ENCODE measurements around the gene GLS.
A peak's percentile ranks its signal among the peaks of the same experiment; 100 is the strongest.
"Not testable (repeated sequence)": the region's sequence is repeated elsewhere in the genome, so short reads cannot be mapped to it uniquely, and the experiment has no call there.

GLS gene

GRCh38 chr2:190858817-190859216, 21.8 kb upstream of the GLS start:
- no peak for DNase-seq

DNA sequence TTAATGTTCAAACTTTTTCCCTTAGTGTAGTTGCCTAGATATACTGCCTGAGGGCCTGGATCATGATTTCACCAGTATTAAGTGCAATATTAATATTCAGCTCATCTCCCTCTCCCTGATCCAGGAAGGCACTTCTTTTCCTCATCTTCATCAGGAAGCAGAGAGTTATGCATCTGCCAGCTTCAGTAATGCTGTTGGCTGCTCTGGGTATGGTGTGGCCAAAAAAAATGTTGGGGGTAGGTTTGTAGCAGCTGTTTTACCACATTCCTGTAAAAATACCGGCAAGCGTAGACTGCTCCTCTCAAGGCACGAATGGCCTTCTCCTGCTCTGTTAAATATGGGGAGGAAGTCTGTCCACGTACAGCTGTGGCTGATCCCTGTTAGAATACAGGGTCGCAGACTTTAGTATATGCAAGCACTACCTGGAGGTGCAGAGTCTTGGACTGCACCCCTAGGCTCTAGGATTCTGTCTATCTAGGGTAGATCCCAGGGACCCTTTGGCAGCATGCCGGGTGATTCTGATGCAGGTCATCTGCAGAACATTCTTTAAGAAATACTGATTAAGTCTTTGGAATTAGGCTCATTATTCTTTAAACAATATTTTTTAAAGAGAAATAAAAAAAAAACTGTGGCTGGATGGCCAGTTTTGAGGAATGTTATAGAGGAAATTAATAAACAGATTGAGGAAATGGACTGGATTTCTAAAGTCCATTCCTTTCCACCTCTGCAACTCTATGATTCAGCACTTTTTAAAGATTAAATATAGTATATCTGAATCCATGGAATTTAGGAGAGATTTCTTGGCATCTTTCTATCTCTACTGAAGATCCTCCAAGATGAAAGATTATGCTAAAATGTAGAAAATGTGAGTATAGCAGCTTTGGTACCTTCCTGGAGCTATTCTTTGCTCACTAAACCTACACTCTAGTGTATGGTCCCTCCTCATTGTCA, 21.0 kb upstream of the GLS start:
- DNase-seq, result no peak

GRCh38 chr2:190860985-190861680, 19.5 kb upstream of the GLS start:
- DNase-seq, result no peak

GRCh38 chr2:190862128-190862527, 18.5 kb upstream of the GLS start:
- not testable (repeated sequence) for DNase-seq

DNA sequence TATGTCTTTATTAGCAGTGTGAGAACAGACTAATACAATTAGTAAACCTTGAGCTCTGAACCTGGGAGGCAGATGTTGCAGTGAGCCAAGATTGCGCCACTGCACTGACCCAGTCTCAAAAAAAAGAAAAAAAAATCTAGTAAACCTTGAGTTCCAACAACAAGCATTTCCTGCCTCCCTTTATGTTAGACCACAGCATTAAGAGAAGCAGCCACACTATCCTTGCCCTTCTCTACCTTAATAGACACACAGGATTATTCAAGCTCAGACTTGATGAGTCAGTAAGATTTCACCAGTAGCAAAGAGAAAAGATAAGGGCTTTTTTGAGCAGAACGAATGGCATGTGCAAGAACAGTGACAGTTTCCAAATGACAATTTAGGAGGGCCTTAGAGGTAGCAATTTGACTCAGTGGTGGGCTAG, 18.0 kb upstream of the GLS start:
- DNase-seq, result no peak

GRCh38 chr2:190863946-190864345, 16.7 kb upstream of the GLS start:
- no peak for DNase-seq

- no peak for DNase-seq
Measured at GRCh38 chr2:190864375-190864774, 16.2 kb upstream of the GLS start.

- no peak for DNase-seq
Measured at GRCh38 chr2:190867212-190867611, 13.4 kb upstream of the GLS start.

DNA sequence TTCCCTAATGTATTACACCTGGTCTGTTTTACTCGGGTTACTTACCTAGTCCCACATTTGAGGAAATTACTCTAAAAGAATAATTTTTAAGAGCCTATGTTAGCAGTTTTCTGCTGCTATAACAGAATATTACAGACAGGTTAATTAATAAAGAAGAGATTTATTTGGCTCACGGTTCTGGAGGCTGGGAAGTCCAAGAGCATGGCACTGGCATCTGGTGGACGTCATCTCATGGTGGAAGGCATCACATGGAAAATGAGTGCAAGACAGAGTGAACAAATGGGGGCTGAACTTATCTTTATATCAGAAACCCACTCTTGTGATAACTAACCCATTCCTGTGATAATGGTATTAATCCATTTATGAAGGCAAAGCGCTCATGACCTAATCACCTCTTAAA, 12.8 kb upstream of the GLS start:
- no peak for DNase-seq

- no peak for DNase-seq
Measured at GRCh38 chr2:190869721-190870120, 10.9 kb upstream of the GLS start.

DNA sequence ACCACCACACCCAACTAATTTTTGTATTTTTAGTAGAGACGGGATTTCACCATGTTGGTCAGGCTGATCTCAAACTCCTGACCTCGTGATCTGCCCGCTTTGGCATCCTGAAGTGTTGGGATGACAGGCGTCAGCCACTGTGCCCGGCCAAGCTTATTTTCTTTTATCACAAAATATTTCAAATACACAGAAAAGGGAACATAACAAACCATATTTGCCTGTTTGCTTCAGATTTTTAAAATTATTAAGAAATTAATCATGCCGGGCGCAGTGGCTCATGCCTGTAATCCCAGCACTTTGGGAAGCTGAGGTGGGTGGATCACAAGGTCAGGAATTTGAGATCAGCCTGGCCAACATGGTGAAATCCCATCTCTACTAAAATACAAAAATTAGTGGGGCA, 7.2 kb upstream of the GLS start:
- not testable (repeated sequence) for DNase-seq

DNA sequence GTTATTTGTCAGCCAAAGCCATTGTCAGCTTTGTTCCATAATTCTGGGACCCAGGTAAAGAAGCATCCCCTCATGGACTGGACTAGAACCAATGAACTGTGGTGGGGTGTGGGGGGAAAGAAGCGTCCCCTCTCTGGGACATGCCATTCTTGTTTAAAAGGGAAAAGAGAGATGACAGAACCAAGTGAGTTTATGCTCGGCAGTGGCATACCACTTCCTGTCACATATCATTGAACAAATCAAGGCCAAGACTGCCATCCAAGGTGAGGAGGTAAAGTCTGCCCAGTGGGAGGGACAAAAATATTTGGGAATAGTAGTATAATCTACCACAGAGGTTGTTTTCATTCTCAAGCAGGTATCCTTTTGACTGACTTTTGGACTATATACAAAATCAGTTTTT, 4.7 kb upstream of the GLS start:
- DNase-seq, result no peak

GRCh38 chr2:190876631-190877030, 4.0 kb upstream of the GLS start:
- DNase-seq, result no peak

DNA sequence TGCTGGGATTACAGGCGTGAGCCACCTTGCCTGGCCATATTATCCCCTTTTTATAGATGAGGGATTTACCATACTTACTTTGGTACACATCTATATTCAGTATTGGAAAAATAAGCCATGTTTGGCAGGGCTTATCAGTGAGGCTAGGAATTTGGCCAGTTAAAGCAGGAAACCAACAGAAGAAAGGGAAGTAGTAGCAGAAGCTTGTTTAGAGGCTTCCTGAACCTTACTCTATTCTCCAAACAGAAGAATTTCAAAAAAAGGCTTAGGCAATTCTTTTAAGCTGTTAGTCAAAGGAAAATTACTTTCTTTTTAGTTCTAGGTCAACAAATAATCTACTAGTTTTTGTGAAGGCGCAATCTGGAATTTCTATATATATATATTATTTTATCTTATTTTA, 3.2 kb upstream of the GLS start:
- no peak for DNase-seq

DNA sequence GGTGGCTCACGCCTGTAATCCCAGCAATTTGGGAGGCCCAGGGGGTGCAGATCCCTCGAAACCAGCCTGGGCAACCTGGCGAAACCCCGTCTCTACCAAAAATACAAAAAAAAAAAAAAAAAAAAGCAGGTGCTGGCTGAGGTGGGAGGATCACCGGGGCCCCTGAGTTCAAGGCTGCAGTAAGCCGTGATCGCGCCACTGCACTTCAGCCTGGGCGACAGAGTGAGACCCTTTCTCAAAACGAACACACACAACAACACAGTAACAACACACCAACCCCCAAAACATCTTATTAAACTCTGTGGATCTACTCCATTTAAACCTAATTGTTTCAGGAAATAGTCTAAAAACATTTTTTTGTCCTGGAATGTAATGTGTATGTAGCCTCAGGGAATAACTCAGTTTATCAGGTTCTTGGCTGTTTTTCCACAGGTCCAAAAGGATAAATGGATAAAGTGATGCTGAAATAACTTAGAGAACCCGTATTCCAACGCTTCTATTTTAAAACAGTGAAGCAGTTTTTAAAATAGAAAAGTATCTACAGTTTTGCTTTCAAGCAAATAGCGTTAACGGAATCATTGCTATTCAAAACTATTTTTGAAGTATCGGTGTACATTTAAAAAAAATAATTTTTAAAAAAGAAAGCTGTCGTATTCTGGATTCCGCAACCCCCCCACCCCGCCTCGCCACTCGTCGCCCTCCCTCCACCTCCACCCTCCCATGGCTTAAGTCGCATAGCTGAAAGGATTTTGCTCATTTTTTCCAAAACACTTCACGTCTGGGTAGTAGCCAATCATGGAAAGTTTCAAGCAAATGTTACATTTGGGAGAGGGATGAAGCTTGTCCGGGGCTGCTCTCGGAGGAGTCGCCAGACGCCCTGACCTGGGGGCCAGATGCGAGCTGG, 895 bp upstream of the GLS start:
- no peak for DNase-seq

DNA sequence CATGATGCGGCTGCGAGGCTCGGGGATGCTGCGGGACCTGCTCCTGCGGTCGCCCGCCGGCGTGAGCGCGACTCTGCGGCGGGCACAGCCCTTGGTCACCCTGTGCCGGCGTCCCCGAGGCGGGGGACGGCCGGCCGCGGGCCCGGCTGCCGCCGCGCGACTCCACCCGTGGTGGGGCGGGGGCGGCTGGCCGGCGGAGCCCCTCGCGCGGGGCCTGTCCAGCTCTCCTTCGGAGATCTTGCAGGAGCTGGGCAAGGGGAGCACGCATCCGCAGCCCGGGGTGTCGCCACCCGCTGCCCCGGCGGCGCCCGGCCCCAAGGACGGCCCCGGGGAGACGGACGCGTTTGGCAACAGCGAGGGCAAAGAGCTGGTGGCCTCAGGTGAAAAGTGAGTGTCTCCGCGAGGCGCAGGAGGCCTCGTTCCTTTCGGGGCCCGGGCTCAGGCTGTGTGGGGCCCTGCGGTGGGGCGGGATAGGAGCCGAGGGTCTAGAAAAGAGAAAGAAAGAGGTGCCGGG, 520 bp downstream of the GLS start:
- no peak for DNase-seq

GRCh38 chr2:190881598-190882410, 1.2 kb downstream of the GLS start:
- peak; percentile 76 for DNase-seq

GRCh38 chr2:190882411-190882766, 1.8 kb downstream of the GLS start:
- DNase-seq, result no peak

GRCh38 chr2:190882856-190883582, 2.4 kb downstream of the GLS start:
- no peak for DNase-seq

DNA sequence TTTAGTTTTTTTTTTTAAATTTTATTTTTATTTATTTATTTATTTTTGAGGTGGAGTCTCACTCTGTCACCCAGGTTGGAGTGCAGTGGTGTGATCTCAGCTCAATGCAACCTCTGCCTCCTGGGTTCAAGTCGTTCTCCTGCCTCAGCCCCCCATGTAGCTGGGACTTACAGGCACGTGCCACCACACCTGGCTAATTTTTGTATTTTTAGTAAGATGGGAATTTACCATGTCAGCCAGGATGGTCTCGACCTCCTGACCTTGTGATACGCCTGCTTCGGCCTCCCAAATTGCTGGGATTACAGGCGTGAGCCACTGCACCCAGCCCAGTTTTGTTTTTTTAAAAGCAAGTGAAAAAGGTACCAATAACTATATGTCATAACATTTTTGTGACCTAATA, 5.2 kb downstream of the GLS start:
- not testable (repeated sequence) for DNase-seq

DNA sequence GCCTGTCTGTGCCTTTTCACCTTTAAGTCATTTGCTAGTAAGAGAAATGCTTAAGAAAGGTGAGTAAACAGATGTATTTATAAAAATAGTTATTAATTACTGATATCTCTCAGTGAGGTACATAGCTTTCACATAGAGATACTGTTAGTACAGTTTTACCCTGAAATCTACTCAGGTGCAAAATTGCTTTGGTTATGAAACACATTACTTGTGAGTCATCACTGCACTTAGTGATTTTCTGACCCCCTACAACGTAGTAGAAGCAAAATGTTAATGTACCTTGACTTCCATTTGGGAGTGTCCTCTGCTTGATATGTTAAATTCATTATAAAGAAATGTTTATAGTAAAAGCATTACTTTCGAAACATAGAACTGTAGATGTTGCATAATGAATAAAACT, 6.5 kb downstream of the GLS start:
- no peak for DNase-seq
